ENCODE measurements around the gene MS4A6E. TPM values are rescaled to one million over a fixed set of nuclear protein-coding genes. Genes with fewer than 3 reads are reported as not detected.
"Not testable (repeated sequence)": the region's sequence is repeated elsewhere in the genome, so short reads cannot be mapped to it uniquely, and the experiment has no call there.

Gene MS4A6E
- total RNA-seq, 4 donors from 2014 or later, result not detected

DNA sequence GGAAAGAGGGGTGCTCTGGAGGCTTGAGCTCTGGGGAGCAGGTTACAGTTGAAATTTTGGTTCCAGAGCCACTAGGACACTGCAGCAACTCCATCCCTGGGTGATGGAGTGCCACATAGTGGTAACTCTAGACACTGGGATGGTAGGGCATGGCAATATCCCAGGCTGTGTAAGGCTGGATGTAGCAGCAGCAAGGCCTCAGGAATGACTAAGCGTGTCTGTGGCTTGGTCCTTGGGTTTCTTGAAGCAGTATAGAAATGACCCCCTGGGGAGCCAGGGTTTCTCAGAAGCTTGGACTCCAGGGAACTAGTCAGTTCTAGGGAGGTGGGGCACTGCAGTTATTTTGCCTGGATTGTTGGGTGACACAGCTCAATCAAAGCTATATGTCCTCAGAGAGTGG lies 38.5 kb upstream of the MS4A6E start:
- no peak for TF ChIP-seq POLR2A (IDR thresholded peaks at IDR 0.05)
- no peak for TF ChIP-seq CTCF (IDR thresholded peaks at IDR 0.05)
- no peaks in the 10 kb centered on the region for H3K36me3 ChIP-seq

DNA sequence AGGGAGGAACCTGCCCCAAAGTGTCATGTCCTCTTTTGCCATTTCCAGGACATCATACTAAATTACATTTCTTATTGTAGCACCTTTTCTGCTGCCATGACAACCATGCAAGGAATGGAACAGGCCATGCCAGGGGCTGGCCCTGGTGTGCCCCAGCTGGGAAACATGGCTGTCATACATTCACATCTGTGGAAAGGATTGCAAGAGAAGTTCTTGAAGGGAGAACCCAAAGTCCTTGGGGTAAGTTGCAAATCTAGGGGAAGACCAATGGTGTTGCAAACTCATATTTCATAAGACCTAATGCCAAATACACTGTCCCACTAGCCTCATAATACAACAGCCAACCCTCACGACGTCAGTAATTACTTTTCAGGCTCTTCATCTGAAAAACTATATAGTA lies 34.9 kb upstream of the MS4A6E start:
- TF ChIP-seq POLR2A (IDR thresholded peaks at IDR 0.05), result no peak
- no peak for TF ChIP-seq CTCF (IDR thresholded peaks at IDR 0.05)
- Histone ChIP-seq H3K9me3 (no peaks in the 10 kb centered on the region), H3K27me3 (no peaks in the 10 kb centered on the region), H3K4me1 (no peaks in the 10 kb centered on the region), H3K36me3 (no peaks in the 10 kb centered on the region), H3K4me3 (no peak overlapping the region), H3K27ac (no peak overlapping the region)
- WGBS, 2 donors, result 64 to 76% methylated on average over 2 of the region's 2 CpGs
- intact Hi-C loops (cut with DNase I), result no loop called here
- no peak for DNase-seq

More for the DNA sequence above, 38.5 kb upstream of the MS4A6E start:
- WGBS, 2 donors, result 100% methylated on average over 1 of the region's 1 CpG; no CpG with 5 or more reads in 1 of the 2 donors
- intact Hi-C loops (cut with DNase I), result no loop called here
- DNase-seq, result no peak
- no peaks in the 10 kb centered on the region for H3K4me1 ChIP-seq
- no peaks in the 10 kb centered on the region for H3K9me3 ChIP-seq
- H3K4me3 ChIP-seq, result no peak overlapping the region
- no peaks in the 10 kb centered on the region for H3K27me3 ChIP-seq
- H3K27ac ChIP-seq, result no peak overlapping the region

DNA sequence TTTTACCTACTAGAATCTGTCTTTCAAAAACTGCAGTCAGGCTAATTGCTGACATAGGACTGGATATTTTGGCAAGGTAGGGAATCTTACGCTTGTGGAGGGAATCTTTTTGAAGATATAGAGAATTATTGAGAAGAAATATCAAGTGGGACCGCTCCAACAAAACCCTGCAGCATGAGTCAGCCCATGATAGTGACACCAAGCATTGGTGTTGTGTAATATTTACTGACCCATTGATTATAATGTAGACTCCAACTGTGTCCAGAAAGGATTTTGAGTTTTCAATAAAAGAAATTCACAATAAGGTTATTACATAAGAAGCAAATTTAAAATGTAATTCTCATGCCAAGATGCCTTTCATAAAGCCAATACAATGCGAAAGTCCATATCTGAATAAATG lies 25.9 kb upstream of the MS4A6E start:
- Histone ChIP-seq H3K4me3 (no peak overlapping the region), H3K36me3 (no peaks in the 10 kb centered on the region), H3K27ac (no peak overlapping the region), H3K4me1 (no peaks in the 10 kb centered on the region), H3K27me3 (no peaks in the 10 kb centered on the region), H3K9me3 (no peaks in the 10 kb centered on the region)
- no peak for DNase-seq
- TF ChIP-seq CTCF (IDR thresholded peaks at IDR 0.05), result no peak
- TF ChIP-seq POLR2A (IDR thresholded peaks at IDR 0.05), result no peak
- WGBS, 2 donors, result 60 to 71% methylated on average over 3 of the region's 3 CpGs
- intact Hi-C loops (cut with DNase I), result no loop called here

- 74 to 83% methylated on average over 5 to 6 of the region's 6 CpGs for WGBS, 2 donors
Measured at GRCh38 chr11:60301884-60302283, 25.2 kb upstream of the MS4A6E start.

GRCh38 chr11:60303661-60304060 lies 23.4 kb upstream of the MS4A6E start:
- Histone ChIP-seq H3K9me3 (no peaks in the 10 kb centered on the region), H3K4me1 (no peaks in the 10 kb centered on the region), H3K27me3 (no peaks in the 10 kb centered on the region), H3K4me3 (no peak overlapping the region), H3K27ac (no peak overlapping the region), H3K36me3 (no peaks in the 10 kb centered on the region)
- no peak for DNase-seq
- 78% methylated on average over 5 of the region's 5 CpGs for WGBS, 2 donors
- TF ChIP-seq CTCF (IDR thresholded peaks at IDR 0.05), result no peak
- TF ChIP-seq POLR2A (IDR thresholded peaks at IDR 0.05), result no peak
- intact Hi-C loops (cut with DNase I), result no loop called here

More at GRCh38 chr11:60301884-60302283, 25.2 kb upstream of the MS4A6E start:
- H3K4me3 ChIP-seq; H3K4me1 ChIP-seq; H3K9me3 ChIP-seq; H3K27me3 ChIP-seq; H3K36me3 ChIP-seq; H3K27ac ChIP-seq; intact Hi-C loops (cut with DNase I); DNase-seq: not testable (repeated sequence)

DNA sequence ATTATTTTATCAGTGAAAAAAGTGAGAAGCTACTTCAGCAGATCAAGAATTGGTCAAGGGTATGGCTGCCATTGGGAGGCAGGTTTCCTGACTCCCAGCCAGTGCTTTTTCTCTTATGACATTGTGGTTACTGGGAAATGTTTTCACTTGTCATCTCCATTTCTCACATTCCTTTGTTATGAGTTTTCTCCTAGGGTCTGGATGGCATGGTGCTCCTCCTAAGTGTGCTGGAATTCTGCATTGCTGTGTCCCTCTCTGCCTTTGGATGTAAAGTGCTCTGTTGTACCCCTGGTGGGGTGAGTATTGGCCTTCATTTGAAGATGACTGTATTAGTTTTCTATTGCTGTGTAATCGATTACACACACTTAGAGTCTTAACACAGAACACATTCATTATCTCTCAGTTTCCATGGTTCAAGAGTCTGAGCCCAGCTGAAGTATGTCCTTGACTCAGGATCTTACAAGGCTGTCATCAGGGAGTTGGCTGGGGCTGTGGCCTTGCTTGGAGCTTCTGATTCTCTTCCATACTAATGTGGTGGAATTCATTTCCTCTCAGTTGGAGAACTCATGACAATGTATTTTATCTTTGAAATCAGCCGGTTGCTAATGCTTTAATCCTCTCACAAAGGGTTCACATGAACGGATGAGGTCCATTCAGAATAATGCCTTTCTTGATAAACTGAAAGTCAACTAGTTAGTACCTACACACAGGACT lies 21.0 kb upstream of the MS4A6E start:
- no peak overlapping the region for H3K4me3 ChIP-seq
- no peaks in the 10 kb centered on the region for H3K36me3 ChIP-seq
- no peaks in the 10 kb centered on the region for H3K9me3 ChIP-seq
- no peak for DNase-seq
- intact Hi-C loops (cut with DNase I), result no loop called here
- no peak overlapping the region for H3K27ac ChIP-seq
- no peak for TF ChIP-seq POLR2A (IDR thresholded peaks at IDR 0.05)
- no peak for TF ChIP-seq CTCF (IDR thresholded peaks at IDR 0.05)
- no peaks in the 10 kb centered on the region for H3K4me1 ChIP-seq
- 59 to 64% methylated on average over 3 of the region's 3 CpGs for WGBS, 2 donors
- no peaks in the 10 kb centered on the region for H3K27me3 ChIP-seq
